Cardiac fibroblast (primary cell): ENCODE measurements around the gene CFAP299.

Experiments used
- DNase-seq, 2 donors: peaks; one replicate each; pipeline versions ENCODE4 v3.0.0 to v3.0.0-alpha.2; 2010; ENCODE audit warnings: low read depth in 2 of 2
- H3K4me3 ChIP-seq, 2 donors: replicated peaks in 1 of 2; 1 replicate in 1 of 2; 2 replicates in 1 of 2; pipeline ENCODE4 v1.5.1; 2011; ENCODE audit warnings: low read depth in 2 of 2, low read length in 2 of 2, mild to moderate bottlenecking in 2 of 2, moderate library complexity in 1 of 2
- CTCF ChIP-seq: IDR thresholded peaks from one replicate; pipeline ENCODE4 v1.5.1; 2011; ENCODE audit warnings: low read depth, mild to moderate bottlenecking, low read length, inconsistent platforms

Gene CFAP299

GRCh38 chr4:80927420-80927819 is 591.9 kb downstream of the CFAP299 start:
- no peak overlapping the region for H3K4me3 ChIP-seq
- DNase-seq: no peak
- no peak for TF ChIP-seq CTCF

DNA sequence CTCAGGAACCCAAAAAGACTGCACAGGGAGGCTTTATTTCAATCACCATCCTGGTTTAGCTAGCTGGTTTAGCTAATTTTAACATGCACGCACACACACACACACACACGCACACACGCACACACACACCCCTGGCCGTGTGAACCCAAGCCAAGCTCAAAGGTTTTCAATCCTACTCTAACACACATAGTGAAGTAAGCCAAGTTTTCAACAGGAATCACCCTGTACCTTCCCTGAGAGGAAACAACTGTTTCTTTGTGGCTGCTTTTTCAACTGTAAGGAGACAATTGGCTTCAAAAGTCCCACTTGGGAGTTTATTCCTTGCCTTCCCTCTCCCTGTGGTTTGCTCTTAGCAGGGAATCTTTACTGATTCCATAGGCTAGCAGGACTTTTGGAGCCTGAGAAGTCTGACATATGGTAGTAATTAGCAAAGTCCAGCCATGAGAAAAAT is 596.1 kb downstream of the CFAP299 start:
- no peak overlapping the region for H3K4me3 ChIP-seq
- no peak for TF ChIP-seq CTCF
- DNase-seq: peak in 1 of 2 donors; percentile 20

DNA sequence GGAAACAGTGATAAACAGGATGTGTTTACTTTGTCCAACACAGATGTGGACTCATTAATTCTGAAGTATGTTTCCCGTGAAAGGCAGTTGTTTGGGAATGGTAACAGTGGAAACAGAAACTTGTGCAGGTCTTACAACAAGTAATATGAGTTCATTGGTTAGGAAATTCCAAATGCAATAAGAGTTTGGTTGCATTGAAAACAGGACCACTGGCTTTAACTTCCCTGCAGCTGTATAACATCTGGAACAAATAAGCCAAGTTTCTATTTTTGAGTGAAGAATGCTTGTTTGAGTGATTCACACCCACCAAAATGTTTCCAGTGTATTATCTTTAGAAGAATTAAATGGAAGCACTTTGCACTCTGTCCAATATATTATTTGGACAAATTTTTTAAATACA is 612.6 kb downstream of the CFAP299 start:
- no peak overlapping the region for H3K4me3 ChIP-seq
- DNase-seq: no peak
- no peak for TF ChIP-seq CTCF

DNA sequence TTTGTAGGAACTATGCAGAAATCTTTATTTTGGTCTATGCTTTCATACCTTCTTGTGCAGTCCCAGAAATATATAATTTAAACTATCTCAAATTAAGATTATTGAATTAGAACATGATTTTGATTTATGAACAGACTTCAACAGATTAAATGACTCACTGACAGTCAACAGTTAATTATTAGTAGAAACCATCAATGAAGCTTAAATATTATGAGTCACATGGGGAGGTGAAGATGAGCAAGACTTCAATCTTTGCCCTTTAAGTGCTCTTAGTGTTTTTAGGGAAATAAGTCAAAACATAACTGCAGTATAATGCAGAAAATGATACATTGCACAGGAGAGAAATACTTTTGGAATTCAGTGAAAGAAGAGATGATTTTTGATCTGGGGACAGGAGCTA is 613.5 kb downstream of the CFAP299 start:
- no peak for TF ChIP-seq CTCF

DNA sequence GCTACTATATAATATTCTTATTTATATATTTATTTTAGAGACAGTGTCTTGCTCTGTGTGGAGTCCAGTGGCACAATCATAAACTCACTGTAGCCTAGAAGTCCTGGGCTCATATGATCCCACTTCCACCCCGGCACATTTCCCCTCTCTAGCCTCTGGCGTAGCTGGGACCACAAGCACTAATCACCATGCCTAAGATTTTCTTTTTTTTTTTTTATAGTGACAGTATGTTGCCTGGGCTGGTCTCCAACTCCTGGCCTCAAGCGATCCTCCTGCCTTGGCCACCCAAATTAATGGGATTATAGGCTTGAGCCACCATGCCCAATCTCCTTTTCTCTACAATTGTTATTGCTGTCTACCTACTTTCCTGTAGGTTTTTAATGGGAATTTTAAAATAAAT is 620.9 kb downstream of the CFAP299 start:
- no peak for TF ChIP-seq CTCF
- no peak for DNase-seq
- H3K4me3 ChIP-seq: no peak overlapping the region

More for the DNA sequence above, 613.5 kb downstream of the CFAP299 start:
- no peak overlapping the region for H3K4me3 ChIP-seq
- DNase-seq: no peak

DNA sequence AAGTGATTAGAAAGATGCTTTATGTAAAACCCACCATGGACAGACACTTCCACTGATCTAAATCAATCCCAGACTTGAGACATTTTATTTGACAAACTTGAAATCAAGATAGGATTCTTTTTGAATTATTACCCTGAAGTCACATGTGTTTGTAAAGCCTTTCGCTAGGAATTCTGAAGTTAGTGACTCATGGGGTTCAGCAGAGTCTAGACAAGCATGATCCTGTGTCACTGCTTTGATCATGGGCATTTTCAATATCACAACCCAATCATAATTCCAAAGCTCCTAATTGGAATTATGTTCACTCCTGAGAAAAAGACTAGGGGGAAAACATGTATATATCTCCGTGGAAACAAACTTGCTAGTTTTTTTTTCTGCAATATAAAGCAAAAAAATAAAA is 627.5 kb downstream of the CFAP299 start:
- no peak for TF ChIP-seq CTCF
- no peak overlapping the region for H3K4me3 ChIP-seq
- DNase-seq: peak in 1 of 2 donors; percentile 2

GRCh38 chr4:80967346-80967745 is 631.8 kb downstream of the CFAP299 start:
- TF ChIP-seq CTCF: no peak
- DNase-seq: no peak
- H3K4me3 ChIP-seq: no peak overlapping the region
